ENCODE data around the gene SPATA20. TPM values are rescaled to one million over a fixed set of nuclear protein-coding genes. Genes with fewer than 3 reads are reported as not detected.

The SPATA20 gene
- total and polyA plus RNA-seq, 4 donors, result 15.6 to 42.4 (median 19.6) TPM

DNA sequence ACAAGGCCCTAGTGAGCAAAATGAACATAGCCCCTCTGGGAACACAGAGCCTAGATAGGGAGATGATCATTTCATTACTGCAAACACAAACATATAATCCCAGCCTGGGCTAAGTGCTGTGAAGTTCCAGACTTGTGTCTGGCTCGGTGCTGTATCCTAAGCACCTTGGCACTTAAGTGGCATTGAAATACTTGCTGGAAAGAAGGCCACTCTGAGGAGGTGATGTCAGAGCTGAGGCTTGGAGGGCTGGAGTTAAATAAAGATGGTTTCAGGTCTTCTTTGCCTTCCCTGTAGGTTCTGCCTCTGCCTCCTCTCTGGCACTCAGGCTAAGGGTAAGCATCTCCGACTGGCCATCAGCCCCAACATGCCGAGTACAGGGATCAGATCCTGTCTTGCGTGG is 11.1 kb downstream of the SPATA20 start:
- Histone ChIP-seq H3K9me3 (ENCODE audit: control insufficient read depth in 4 of 4, low read length in 3 of 4) (no peaks in the 10 kb centered on the region), H3K27me3 (ENCODE audit: control insufficient read depth in 4 of 4, insufficient read depth in 4 of 4, low read length in 3 of 4) (peaks cover 0 to 6% (median 2%) of the 10 kb centered on the region in 4 donors), H3K36me3 (ENCODE audit: control insufficient read depth in 4 of 4, insufficient read depth in 3 of 4, low read depth in 1 of 4, low read length in 3 of 4) (peaks cover 0 to 5% (median 1%) of the 10 kb centered on the region in 4 donors), H3K4me3 (ENCODE audit: low read depth in 1 of 3, low read length in 3 of 3) (no peak overlapping the region), H3K9ac (ENCODE audit: low read depth in 1 of 2, low read length in 2 of 2) (no peak overlapping the region), H3K27ac (ENCODE audit: low read depth in 1 of 2, low read length in 2 of 2) (no peak overlapping the region), H3K4me1 (ENCODE audit: control insufficient read depth in 4 of 4, insufficient read depth in 4 of 4, low read length in 3 of 4) (peaks cover 11 to 21% (median 17%) of the 10 kb centered on the region in 4 donors)
- TF ChIP-seq CTCF (IDR thresholded peaks at IDR 0.05; ENCODE audit: low read depth, low read length, missing input control), result no peak
- no peak for TF ChIP-seq JUND (IDR thresholded peaks at IDR 0.05)
- TF ChIP-seq, protein P1, sequence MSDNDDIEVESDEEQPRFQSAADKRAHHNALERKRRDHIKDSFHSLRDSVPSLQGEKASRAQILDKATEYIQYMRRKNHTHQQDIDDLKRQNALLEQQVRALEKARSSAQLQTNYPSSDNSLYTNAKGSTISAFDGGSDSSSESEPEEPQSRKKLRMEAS (IDR thresholded peaks at IDR 0.05), result no peak
- TF ChIP-seq, protein P2, sequence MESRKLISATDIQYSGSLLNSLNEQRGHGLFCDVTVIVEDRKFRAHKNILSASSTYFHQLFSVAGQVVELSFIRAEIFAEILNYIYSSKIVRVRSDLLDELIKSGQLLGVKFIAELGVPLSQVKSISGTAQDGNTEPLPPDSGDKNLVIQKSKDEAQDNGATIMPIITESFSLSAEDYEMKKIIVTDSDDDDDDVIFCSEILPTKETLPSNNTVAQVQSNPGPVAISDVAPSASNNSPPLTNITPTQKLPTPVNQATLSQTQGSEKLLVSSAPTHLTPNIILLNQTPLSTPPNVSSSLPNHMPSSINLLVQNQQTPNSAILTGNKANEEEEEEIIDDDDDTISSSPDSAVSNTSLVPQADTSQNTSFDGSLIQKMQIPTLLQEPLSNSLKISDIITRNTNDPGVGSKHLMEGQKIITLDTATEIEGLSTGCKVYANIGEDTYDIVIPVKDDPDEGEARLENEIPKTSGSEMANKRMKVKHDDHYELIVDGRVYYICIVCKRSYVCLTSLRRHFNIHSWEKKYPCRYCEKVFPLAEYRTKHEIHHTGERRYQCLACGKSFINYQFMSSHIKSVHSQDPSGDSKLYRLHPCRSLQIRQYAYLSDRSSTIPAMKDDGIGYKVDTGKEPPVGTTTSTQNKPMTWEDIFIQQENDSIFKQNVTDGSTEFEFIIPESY (IDR thresholded peaks at IDR 0.05), result no peak
- no peak for TF ChIP-seq NR2F2 (IDR thresholded peaks at IDR 0.05)
- TF ChIP-seq EGR1 (IDR thresholded peaks at IDR 0.05; ENCODE audit: low read depth in 2 of 2), result no peak
- TF ChIP-seq YY1 (IDR thresholded peaks at IDR 0.05), result no peak
- TF ChIP-seq TAF1 (conservative IDR thresholded peaks at IDR 0.05), result no peak
- TF ChIP-seq SP1 (IDR thresholded peaks at IDR 0.05), result no peak
- no peak for DNase-seq (ENCODE audit: low spot score)
- 86% methylated on average over 4 of the region's 4 CpGs for WGBS

DNA sequence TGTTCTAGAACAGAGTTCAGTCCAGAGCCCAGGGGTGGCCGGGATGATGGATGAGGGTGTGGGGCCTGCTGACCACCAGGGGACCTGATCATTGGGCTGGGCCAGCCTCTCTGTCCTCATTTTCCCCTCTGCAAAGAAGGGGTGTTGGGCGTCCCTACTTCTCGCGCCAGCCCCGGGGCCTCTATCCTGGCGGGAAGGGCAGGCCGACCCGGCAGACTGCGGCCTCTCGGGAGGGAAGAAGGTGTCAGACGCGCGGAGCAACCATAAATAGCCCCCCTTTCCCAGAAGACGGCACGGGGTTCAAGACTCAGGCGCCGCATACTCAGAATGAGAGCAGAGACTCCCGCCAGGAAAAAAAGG is 11.6 kb downstream of the SPATA20 start:
- Histone ChIP-seq H3K4me3 (ENCODE audit: low read depth in 1 of 3, low read length in 3 of 3) (no peak overlapping the region), H3K27ac (ENCODE audit: low read depth in 1 of 2, low read length in 2 of 2) (no peak overlapping the region), H3K9me3 (ENCODE audit: control insufficient read depth in 4 of 4, low read length in 3 of 4) (no peaks in the 10 kb centered on the region), H3K27me3 (ENCODE audit: control insufficient read depth in 4 of 4, insufficient read depth in 4 of 4, low read length in 3 of 4) (peaks cover 0 to 6% (median 2%) of the 10 kb centered on the region in 4 donors), H3K36me3 (ENCODE audit: control insufficient read depth in 4 of 4, insufficient read depth in 3 of 4, low read depth in 1 of 4, low read length in 3 of 4) (peaks cover 0 to 5% (median 1%) of the 10 kb centered on the region in 4 donors), H3K9ac (ENCODE audit: low read depth in 1 of 2, low read length in 2 of 2) (no peak overlapping the region), H3K4me1 (ENCODE audit: control insufficient read depth in 4 of 4, insufficient read depth in 4 of 4, low read length in 3 of 4) (peaks cover 11 to 21% (median 17%) of the 10 kb centered on the region in 4 donors)
- WGBS, result 46% methylated on average over 18 of the region's 18 CpGs
- no peak for DNase-seq (ENCODE audit: low spot score)
- TF ChIP-seq HNF4G (IDR thresholded peaks at IDR 0.05), result no peak
- no peak for TF ChIP-seq SP1 (IDR thresholded peaks at IDR 0.05)
- no peak for TF ChIP-seq FOXA2 (IDR thresholded peaks at IDR 0.05)
- TF ChIP-seq JUND (IDR thresholded peaks at IDR 0.05), result no peak

DNA sequence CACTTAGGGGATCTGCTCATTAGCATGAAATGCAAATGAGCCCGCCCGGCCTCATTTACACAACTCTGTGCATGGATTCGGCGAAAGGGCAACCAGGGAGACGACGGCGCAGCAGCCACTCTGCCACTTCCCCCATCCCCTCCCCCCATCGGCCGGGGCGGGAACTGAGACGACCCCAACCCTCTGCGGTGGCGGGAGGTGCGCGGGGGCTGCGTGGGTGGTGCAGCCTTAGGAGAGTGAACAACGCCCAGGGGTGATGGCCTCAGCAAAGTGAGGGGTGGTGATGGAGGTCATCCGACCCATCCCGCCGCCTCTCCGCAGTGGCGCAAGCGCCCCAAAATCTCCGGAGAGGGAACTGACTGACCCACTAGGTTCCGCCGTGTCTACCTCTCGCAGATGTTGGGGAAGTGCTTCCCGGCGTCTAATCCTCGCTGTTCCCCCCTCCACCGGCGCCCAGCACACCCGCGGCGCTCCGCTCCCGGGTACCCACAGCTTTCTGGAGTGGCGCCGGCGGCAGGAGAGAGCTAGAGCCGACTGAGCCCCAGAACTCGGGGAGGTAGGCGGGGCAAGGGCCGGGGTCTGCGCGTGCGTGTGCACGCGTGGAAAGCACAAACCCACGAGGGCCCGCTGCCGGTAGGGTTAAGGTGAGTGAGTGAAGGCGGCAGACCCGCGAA is 12.1 kb downstream of the SPATA20 start:
- no peak overlapping the region for H3K27ac ChIP-seq (ENCODE audit: low read depth in 1 of 2, low read length in 2 of 2)
- H3K27me3 ChIP-seq (ENCODE audit: control insufficient read depth in 4 of 4, insufficient read depth in 4 of 4, low read length in 3 of 4), result peaks cover 0 to 6% (median 3%) of the 10 kb centered on the region in 4 donors
- H3K4me3 ChIP-seq (ENCODE audit: low read depth in 1 of 3, low read length in 3 of 3), result no peak overlapping the region
- 10% methylated on average over 55 of the region's 55 CpGs for WGBS
- H3K9ac ChIP-seq (ENCODE audit: low read depth in 1 of 2, low read length in 2 of 2), result no peak overlapping the region
- H3K36me3 ChIP-seq (ENCODE audit: control insufficient read depth in 4 of 4, insufficient read depth in 3 of 4, low read depth in 1 of 4, low read length in 3 of 4), result peaks cover 0 to 5% (median 1%) of the 10 kb centered on the region in 4 donors
- H3K4me1 ChIP-seq (ENCODE audit: control insufficient read depth in 4 of 4, insufficient read depth in 4 of 4, low read length in 3 of 4), result peaks cover 11 to 21% (median 17%) of the 10 kb centered on the region in 4 donors
- DNase-seq (ENCODE audit: low spot score), result no peak
- H3K9me3 ChIP-seq (ENCODE audit: control insufficient read depth in 4 of 4, low read length in 3 of 4), result no peaks in the 10 kb centered on the region
- TF ChIP-seq HNF4A (conservative IDR thresholded peaks at IDR 0.05), result no peak
- TF ChIP-seq RAD21 (IDR thresholded peaks at IDR 0.05), result no peak
- no peak for TF ChIP-seq TAF1 (conservative IDR thresholded peaks at IDR 0.05)
- TF ChIP-seq ATF3 (IDR thresholded peaks at IDR 0.05), result no peak
- TF ChIP-seq YY1 (IDR thresholded peaks at IDR 0.05), result no peak
- no peak for TF ChIP-seq EGR1 (IDR thresholded peaks at IDR 0.05; ENCODE audit: low read depth in 2 of 2)
- no peak for TF ChIP-seq REST (IDR thresholded peaks at IDR 0.05)
- TF ChIP-seq RXRA (IDR thresholded peaks at IDR 0.05), result no peak
- TF ChIP-seq, protein P2 (IDR thresholded peaks at IDR 0.05), result no peak
- TF ChIP-seq NR2F2 (IDR thresholded peaks at IDR 0.05), result no peak
- TF ChIP-seq, protein P1 (IDR thresholded peaks at IDR 0.05), result no peak
- no peak for TF ChIP-seq FOXA2 (IDR thresholded peaks at IDR 0.05)
- no peak for TF ChIP-seq SP1 (IDR thresholded peaks at IDR 0.05)
- TF ChIP-seq JUND (IDR thresholded peaks at IDR 0.05), result no peak
